ENCODE measurements around the gene MOB3A. TPM values are rescaled to one million over a fixed set of nuclear protein-coding genes. Genes with fewer than 3 reads are reported as not detected.

MOB3A gene
- total RNA-seq, 1 donor from 2014 or later = 22.4 TPM

DNA sequence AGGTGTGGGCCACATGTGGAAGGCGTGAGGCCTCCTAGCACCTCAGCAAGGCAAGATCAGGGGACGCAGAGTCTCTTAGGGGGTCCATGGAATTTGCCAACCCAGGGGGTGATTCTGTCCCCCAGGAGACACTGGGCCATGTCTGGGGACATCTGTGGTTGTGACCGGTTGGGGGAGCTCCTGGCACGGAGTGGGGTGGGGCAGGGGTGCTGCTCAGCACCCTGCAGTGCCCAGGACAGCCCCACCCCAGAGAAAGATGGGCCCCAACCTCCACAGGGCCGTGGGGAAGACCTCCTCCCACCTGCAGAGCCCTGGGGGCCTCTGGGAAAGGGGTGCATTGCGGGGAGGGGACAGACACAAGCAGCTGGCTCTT, 49.1 kb downstream of the MOB3A start:
- DNase-seq (ENCODE audit: low read depth) = no peak

DNA sequence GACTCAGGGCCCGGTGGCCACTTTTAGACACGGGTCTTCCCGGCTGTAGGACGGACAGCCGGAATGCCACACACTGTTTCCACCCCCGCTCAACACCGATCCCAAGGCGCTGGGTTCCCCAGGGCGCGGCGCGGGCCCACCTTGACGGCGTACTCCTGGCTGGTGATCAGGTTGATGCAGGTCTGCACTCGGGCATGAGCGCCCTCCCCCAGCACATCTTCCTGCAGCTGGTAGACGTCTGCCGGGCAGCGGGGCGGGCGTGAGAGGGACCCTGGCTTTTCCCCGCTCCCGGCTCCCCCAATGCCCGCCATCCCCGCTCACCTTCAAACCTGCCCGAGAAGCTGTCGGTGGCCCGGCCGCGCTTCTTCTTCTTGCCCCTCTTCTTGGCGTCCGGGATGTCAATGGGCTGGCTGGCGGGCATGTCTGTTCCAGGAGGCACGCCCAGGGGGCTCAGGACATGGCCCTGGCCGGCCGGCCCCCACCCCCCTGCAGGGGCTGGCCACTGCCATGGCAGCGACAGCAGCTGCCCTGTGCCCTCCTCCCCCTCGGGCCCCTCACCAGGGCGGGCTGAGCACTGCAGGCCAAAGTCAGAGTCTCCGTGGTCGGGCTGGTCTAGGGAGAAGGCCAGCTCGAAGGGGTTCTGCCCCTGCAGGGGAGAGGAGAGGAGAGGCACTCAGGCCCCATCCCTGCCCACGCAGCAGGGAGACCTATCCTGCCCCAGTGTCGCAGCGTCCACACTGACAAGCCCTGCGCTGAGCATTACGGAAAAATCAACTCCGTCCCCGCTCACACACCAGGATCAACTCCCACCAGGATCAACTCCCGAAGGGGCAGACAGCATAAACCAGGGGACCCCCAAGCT, 49.8 kb downstream of the MOB3A start:
- no peak for DNase-seq (ENCODE audit: low read depth)

DNA sequence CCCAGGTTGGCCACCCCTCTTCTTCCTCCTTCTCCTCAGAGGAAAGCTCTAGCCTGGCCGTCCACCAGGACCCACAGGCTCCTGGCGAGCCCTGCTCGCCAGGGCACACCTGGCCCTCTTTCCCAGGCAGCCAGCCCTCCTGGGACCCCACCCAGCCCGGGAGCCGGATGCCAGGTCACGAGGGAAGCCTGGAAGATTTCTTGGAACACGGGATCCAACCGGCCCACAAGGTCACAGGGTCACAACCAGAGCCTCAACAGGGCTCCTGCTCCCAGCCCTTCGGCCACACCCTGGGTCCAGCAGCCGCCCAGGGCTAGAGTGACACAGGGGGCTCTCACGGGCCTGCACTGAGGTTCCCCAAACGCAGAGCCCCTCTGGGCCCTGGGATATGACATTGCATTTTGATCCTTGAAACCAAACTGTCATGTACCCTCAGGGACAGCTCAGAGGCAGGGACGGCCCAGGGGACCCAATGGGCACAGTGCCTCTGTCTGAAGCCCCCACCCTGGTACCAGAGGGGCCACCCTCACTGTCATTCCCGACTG, 50.6 kb downstream of the MOB3A start:
- DNase-seq (ENCODE audit: low read depth) = no peak

DNA sequence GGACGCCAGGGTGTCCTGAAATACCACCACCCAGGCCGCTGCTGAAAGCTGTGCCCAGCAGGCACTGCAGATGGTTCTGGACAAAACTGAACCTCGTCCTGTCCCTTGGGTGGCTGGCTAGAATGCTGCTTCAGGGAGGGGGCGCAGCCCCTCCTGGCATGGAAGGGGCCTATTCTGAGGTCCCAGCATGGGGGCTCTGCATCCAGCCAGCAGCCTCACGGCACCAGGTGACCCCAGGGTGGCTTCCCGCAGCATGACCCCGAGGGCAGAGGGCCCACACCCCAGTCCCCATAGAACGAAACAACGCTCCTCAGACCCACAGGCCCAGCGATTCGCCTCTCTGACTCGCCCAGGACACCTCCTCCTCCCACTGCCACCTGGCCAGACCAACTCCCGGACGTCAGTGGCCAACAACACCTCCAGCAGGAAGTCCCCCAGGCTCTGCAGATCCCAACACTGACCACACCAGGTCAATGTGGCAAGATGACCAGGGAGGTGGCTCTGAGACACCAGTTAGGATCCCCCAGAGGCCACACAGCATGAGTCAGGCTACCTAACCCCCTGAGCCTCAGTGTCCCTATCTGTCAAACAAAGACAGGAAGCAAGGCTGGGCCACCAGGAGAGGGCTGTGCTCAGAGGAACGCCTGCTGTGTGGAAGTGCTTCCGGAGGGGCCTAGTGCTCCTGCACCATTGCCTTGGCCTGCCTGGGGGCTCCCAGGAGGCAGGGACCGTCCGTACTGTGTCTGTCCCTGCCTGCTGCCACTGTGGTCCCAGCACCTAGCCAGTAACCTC, 51.2 kb downstream of the MOB3A start:
- DNase-seq (ENCODE audit: low read depth) = no peak

DNA sequence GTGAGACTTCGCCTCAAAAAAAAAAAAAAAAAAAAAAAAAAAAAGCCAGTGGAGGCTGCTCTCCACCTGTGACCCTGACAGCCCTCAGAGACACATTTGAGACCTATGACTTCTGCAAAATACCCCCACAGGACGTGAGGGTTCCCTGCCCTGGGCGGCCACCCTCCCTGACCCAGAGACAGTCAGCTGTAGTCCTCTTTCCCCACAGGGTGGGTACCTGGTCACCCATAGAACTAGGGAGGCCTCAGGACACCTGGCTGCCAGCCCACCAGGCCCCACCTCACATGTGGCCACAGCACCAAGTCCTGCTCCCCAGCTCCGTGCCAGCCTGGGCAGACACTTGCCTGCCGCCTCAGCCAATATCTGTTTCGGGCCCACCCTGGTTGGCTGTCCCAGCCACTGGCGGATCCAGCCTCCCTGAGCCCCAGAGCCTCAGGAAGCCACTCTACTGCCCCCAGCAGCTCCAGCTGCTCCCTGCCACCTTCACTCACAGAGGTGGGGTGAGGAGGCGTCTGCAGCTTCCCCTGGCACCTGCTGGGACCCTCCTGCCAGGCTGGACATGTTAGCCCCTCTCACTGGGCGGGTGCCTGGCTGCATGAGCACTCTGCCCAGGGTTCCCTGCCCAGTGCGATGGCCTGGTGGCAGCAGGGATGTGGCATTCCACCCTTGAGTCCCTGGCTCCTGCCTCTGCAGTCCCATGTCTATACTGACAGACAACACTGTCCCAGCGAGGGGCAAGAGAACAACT, 52.0 kb downstream of the MOB3A start:
- DNase-seq (ENCODE audit: low read depth) = no peak

DNA sequence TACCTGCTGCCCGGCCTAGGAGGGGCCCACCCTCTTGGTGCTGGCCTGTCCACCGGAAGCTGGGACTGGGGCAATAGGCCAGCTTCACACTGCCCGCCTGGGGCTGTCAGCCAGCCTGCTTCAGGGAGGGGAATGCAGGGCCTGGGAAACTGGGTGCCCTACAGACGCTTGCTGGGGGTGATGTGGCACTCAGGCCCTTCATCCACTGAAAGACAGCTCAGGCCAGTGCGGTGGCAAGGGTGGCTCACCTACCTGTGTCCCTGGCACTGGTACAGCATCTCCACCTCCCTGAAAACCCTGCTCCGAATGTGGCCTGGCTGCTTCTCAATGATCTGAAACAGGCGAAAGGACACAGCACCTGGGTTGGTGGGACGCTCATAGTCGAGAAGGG, 52.9 kb downstream of the MOB3A start:
- DNase-seq (ENCODE audit: low read depth) = no peak

DNA sequence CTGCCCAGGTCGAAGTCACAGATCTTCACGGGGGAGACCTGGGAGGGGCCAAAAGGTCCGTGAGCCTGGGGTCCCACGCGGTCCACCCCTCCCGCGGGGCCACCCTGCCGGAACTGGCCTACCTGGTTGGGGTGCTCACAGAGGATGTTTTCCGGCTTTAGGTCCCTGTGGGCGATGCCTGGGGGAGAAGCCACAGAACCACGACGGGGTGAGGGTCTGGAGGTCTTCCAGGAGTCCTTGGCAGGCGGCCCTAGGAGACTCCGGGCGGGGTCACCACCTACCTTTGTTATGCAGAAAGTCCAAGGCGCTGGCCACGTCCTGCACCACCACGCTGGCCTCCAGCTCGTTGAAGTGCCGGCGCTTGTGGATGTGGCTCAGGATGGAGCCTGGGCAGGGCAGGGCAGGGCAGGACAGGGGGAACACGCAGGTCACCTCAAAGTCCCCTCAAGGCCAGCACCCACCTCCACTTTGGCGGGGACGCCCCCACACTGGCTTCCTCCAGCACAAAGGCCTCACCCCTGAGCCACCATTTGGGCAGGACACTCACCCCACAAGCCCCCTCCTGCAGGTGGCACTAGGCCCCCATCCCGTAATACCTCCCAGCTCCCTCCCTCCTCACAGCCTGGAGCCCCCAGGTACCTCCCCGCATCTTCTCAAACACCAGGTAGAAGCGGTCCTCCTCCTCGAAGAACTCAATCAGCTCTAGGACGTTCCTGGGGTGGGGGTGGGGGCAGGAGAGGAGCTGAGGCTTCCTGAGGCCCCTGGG, 53.5 kb downstream of the MOB3A start:
- DNase-seq (ENCODE audit: low read depth) = no peak

DNA sequence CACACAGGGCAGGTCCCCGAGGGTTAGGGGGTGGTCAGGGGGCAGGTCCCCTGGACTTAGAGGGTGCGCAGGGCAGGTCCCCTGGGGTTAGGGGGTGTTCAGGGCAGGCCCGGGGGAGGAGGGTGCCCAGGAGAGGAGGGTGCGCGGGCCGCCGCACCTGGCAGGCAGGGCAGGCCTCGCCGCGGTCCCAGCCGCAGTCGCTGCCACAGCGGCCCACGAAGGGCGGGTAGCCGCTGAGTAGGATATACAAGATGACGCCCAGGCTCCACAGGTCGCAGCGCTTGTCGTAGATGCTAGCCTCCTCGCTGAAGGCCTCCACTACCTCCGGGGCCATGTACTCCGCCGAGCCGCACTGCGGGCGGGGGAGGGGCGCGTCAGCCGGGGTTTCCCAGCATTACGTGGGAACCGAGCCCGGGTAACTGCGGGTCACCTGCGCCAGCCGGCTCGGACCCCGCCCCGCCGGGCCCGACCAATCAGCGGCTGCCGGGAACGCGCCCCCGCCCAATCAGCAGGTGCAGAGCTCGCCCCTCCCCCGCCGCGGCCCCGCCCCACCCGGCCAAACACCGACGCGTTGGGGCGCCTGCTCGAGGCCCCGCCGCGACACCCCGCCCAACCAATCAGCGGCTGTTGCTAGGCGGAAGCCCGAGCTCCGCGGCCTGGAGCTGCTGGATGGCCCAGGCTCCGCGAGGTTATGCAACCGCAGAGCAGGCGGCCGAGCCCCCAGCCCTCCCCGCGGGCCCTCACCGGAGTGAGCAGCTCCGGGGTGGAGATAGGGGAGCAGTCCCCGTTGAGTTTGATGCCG, 54.2 kb downstream of the MOB3A start:
- no peak for DNase-seq (ENCODE audit: low read depth)

DNA sequence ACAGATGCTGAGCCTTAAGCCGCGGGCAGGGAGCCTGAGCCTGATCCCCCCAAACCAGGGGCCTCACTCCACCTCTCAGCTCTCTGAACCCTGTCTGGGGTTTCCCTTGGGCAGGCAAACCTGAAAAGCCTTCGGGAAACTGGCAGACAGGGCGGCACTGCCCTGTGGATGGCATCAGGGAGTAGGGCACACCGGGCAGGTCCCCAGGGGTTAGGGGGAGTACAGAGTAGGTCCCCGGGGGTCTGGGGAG, 54.8 kb downstream of the MOB3A start:
- DNase-seq (ENCODE audit: low read depth) = no peak

DNA sequence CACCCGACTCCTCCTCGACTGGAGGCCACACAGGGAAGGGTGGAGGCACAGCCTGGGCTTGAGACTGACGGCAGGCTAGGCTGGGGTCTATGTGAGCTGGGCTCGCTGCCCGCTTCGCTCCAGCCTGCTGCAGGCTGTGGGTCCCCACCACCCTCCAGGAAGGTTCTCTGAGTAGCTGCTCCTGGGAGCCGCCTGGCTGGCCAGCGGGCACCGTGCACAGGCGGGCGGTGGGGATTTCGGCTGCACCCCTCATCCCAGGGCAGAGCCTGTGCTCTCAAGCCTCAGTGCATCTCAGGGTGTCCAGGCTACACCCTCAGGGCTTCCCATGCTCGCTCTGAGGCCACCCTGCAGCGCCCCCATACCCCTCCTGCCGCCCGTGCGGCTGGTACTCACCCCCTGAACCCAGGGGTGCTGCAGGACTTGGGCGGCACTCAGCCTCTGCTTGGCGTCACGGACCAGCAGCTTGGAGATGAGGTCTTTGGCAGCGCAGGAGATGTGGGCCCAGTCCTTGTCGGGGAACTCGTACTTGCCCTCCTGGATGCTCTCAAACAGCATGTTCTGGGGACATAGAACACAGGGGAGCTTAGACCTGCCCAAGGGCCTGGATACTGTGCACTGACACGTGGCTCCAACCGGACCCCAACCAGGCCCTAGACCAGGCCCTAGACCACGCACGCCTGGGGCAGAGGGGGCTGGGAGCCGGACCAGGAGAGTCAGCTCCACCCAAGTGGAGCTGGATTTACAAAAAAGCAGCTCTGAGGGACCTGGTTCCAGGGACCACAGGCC, 55.3 kb downstream of the MOB3A start:
- no peak for DNase-seq (ENCODE audit: low read depth)

DNA sequence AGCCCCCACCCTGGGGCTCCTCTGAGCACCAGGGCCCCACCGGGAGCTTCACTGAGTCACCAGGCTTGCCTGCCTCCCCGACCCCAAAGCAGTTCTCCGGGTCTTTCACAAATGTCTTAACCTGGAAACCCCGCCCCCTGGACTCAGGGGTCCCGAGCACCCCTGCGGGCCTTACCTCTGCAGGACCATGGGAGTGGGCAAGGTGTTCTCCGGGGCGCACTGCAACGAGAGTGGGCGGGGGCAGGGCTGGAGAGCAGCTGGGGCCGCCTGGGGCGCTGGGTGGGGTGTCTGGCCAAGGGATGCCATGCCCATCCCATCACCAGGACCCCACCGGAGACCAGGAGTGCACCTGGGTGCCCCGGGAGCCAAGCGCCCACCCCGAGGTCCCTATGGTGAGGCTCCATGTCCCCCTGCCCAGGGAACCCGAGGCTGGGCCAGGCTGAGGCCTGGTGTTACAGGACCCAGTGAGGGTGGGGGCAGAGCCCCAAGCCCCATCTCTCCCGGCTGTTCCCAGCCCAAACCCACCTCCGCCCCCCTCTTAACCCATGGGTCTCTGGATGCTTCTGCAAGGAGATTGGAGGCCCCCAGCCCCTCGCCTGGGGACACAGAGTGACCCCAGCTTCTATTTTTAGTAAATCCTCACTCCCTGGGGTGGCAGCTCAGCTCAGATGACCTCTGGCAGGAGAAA, 56.0 kb downstream of the MOB3A start:
- no peak for DNase-seq (ENCODE audit: low read depth)

DNA sequence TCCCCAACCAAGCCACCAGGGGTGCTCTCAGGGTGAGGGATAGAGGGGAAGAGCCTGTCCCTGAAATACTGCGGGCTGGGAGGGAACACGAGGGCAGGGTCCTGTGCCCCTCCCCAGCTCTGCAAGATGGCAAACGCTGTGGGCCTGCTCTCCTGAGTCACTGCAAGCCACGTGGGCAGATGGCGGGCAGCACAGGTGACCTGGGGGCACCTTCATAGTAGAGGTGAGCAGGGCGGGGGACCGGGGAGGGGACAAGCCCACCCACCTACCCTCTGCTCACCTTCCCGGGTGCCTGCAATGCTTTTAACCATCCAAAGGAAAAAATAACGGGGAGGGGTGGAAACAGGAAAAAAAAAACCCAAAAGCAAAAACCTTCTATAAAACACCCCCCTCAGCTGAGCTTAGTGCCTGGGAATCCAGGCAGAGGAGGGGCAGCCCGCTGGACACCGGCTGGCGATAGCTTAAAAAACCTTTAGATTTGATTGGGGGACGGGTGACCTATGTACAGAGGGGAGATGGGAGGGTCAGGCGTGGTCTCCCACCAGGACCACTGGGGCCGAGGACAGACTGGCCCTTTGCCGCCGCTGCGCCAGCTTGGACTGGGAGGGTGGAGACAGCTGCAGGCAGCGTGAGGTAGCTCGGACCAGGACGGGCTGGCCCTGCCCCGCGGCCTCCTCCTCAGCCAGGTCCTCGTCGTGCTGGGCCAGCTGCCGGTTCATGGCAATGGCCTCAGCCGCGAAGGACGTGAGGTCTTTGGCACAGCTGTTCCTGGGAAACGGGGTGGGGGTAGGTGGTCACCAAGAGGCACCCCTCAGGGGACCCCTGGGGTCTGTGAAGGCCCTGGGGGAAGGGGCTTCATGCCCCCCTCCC, 56.8 kb downstream of the MOB3A start:
- DNase-seq (ENCODE audit: low read depth) = no peak

DNA sequence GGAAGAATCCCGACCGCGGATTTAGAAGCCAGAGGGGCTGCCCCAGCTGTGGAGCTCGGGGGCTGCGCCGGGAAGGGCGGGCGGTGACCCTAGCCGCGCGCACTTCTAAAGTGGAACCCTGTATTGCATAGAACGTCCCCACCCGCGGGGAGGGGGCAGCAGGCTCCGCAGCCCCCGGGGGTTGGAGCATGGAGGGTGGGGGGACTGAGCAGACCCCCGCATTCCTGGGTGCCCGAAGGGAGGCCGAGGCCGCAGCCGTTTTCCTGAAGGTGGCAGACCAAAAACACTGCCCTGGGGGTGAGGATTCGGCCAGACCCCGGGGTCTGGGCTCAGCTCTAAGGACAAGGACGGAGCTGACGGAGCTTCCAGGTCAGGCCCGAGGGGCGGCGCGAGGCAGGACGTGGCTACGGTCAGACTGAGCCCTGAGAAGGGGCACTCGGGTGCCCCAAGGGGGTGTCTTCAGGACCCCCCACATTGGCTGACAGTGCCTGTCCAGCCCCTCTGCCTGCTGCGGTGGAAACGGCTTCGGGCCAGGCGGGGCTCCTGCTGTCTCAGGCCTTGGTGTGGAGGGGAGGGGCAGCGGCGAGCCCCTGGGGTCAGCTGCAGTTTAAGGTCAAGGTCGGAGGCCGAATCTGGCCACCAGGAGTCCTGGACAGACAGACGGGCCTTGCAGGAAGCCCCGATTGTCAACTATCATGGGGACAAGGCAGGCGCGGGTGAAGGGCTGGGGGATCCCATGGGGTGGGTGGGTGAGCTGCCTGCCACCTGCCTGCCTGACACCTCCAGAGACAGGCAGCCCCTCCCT, 57.6 kb downstream of the MOB3A start:
- no peak for DNase-seq (ENCODE audit: low read depth)

DNA sequence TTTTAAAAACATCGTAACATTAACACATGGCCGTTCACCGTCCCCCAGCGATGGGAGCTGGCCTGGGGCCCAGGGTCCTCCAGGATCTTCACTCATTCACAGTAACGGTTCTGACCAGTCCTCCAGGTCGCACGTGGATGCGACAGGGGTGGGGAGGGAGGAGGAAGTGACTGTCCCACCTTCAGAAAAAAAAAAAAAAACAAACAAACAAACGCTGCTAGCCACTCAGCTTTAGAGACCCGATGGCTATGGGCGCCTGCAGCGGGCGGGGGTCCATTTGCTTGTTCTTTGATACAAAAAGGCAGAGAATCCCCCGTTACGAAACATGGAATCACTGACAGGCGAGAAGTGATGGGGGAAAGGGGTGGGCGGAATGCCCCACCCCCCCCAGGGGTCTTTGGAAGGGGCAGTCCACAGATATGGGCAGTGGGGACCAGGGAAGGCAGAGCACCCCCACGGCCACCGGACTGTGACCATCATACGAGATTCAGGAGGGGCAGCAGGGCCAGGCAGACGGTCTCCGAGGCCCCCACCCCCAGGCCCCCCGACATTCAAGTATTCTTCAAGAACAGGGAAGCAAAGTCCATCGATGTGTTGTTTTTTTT, 58.4 kb downstream of the MOB3A start:
- DNase-seq (ENCODE audit: low read depth) = no peak

DNA sequence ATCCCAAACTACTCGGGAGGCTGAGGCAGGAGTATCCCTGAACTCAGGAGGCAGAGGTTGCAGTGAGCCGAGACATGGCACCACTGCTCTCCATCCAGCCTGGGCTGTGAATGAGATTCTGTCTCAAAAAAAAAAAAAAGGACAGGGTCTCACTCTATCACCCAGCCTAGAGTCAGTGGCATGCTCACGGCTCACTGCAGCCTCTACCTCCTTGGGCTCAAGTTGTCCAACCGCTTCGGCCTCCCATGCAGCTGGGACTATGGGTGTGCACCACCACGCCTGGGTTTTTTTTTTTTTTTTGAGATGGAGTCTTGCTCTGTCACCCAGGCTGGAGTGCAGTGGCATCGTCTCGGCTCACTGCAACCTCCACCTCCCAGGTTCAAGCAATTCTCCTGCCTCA, 59.7 kb downstream of the MOB3A start:
- no peak for DNase-seq (ENCODE audit: low read depth)

DNA sequence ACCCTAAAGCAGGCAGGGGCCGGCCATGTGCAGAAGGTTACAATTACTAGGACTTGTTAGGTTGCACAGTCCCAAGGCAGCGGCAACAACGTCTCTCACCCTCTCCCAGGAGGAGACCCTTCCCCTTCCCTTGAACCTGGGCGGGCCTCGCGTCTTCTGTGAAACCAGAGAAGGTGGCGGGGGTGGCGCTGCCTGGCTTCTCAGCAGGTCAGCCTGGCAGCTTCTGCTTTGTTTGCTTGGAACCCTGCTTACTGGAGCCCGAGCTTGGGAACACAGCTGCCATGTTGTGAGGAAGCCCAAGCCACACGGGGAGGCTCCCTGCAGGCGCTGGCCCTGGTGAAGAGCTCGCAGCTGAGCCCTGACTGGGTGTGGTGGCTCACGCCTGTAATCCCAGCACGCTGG, 60.5 kb downstream of the MOB3A start:
- no peak for DNase-seq (ENCODE audit: low read depth)
